Measurements from ENCODE around the gene TRIM69.
A peak's percentile ranks its signal among the peaks of the same experiment; 100 is the strongest.
"Not testable (repeated sequence)": the region's sequence is repeated elsewhere in the genome, so short reads cannot be mapped to it uniquely, and the experiment has no call there.

The TRIM69 gene

DNA sequence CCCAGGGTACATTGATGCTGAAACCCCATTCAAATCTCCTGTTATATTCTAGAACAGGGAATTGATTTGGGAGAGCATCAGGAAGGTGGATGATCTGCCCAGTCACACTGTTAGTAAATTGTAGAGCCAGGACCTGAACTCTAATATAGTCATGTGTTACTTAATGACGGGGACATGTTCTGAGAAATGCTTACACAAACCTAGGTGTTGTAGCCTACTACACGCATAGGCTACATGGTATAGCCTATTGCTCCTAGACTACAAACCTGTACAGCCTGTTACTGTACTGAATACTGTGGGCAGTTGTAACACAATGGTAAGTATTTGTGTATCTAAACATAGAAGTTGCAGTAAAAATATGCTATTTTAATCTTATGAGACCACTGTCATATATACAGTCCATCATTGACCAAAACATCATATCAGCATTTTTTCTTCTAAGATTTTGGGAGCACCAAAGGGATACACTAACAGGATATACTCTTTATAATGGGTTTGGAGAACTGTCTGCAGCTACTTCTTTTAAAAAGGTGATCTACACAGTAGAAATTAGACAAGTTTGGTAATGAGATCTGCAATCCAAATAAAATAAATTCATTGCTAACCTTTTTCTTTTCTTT is 19.2 kb upstream of the TRIM69 start:
- DNase-seq = no peak

DNA sequence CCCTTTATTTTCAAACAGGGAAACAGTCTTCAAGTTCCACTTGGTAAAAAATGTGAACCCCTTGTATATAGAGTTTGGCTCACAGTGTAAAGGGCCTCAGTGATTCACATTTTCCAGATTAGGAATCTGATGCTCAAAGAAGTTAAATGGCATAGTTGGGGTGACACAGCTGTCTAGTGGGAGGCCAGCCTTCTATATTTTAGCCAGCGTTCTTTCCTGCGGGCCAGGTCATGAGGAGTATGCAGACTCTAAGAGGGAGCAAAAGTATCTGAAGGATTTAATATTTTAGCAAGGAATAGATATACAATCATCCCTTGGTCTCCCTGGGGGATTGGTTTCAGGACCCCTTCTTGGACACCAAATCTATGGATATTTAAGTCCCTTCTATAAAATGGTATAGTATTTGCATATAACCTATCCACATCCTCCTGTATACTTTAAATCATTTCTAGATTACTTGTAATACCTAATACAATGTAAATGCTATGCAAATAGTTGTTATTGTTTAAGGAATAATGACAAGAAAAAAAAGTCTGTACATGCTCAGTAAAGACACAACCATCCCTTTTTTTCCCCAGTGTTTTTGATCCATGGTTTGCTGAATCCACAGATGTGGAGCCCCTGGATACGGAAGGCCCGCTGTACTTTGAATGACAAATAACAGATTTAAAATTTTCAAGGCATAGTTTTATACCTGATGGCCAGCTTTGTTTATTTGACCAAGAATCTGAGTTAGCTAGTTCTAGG is 18.0 kb upstream of the TRIM69 start:
- DNase-seq = no peak

DNA sequence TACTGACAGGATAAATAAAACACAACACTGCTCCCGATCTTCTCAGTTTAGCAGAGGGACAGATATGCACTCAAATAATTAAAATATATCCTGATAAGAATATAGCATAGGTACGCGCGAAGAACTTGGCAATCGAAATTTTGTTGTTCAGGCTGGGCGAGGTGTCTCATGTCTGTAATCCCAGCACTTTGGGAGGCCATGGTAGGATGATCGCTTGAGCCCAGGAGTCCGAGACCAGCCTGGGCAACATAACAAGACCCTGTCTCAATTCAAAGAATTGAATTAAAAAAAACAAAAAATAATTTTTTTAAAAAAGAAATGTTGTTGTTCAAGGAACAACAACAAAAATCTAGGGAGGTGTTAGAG is 17.4 kb upstream of the TRIM69 start:
- no peak for DNase-seq

DNA sequence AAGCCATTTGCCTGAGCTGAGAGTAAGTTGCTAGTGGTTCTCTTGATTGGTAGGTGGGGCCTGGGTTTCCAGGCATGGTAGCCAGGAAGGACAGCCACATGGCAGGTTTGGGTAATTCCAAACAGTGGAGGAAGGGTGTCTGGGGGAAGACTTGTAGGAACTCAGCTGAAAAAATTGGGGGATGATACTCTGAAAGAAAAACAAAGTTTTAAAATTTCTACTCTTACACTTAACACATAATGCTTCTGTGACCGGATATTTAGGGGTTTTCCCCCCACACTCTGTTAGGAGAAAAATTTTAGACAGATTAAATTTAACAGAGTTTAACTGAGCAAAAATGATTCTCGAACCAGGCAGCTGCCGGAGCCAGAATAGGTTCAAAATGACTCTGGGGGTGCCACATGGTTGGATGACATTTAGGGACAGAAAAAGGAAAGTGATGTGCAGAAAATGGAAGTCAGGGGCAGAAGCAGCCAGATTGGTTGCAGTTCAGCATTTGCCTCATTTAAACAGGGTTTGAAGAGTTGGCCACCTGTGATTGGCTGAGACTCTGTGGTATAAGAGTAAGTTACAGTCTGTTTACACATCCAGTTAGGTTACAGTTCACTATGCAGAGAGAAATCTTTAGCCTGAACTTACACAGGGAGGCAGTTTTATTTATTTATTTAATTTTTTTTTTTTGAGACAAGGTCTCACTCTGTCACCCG is 16.9 kb upstream of the TRIM69 start:
- peak; percentile 59 for DNase-seq

DNA sequence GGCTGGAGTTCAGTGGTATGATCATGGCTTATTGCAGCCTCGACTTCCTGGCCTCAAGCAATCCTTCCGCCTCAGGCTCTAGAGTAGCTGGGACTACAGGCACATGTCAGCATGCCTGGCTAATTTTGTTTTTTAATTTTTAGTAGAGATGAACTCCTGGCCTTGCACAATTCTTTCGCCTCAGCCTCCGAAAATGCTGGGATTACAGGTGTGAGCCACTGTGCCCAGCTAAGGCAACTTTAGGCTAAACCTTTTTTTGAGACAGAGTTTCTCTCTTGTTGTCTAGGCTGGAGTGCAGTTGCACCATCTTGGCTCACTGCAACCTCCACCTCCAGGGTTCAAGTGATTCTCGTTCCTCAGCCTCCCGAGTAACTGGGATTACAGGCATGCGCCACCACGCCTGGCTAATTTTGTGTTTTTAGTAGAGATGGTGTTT is 16.3 kb upstream of the TRIM69 start:
- peak; percentile 46 for DNase-seq

DNA sequence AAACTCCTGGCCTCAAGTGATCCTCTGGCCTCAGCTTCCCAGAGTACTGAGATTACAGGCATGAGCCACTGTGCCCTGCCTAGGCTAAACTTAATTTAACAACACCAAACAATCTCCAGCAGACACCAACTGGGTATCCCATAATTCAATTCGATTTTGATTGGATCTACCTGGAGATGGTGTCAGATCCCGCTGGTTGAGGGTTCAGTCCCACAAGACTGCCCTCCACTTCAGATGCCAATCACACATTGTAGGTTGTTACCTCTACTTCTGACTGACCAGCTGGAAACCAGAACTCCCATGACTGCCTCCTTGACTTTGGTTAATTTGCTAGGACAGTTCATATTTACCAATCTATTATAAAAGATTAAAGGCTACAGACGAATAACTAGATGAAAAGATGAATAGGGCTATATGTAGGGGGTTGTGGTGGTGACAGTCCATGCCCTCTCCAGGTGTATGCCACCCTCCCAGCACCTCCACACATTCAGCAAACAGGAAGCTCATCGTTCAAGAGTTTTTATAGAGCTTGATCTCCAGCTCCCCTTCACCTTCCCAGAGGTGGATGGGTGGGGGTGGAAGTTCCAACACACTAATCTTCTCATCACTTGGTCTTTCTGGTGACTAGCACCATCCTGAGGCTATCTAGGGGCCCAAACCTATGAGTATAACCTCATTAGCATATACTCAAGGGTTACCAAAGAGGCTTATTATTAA is 15.7 kb upstream of the TRIM69 start:
- peak; percentile 41 for DNase-seq

DNA sequence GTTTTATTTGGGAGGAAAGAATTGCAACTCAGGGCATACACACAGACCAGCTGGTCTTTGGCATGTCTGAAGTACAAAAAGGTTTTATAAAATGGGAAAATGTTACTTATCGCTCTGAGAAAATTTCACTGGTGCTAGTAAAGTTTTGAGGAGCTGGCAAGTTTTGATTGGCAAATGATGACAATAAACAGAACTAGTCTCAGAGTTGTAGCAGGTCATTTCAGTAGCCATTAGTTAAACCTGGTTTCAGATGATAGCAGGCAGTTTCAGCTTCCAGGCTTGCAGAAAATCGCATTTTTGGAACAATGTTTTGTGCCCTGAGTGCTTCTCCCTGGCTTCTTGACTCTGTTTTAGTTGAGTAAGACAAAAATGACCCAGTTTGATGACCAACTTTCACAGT is 14.3 kb upstream of the TRIM69 start:
- DNase-seq = no peak

DNA sequence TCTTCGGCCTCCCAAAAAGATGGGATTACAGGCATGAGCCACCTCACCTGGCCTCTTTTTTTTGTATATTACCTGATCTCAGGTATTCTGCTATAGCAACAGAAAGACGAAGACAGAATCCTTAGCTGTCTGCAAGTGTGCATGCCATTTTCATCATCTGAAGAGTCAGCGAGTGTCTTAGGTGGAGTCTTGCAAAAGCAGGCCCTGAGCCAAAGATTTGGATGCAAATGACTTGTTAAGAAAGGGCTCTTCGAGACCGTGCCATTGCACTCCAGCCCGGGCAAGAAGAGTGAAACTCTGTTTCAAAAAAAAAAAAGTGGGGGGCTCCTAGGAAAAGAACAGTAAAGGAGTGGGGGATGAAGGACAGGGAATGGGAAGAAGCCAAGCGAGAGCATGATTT is 10.2 kb upstream of the TRIM69 start:
- DNase-seq = no peak

DNA sequence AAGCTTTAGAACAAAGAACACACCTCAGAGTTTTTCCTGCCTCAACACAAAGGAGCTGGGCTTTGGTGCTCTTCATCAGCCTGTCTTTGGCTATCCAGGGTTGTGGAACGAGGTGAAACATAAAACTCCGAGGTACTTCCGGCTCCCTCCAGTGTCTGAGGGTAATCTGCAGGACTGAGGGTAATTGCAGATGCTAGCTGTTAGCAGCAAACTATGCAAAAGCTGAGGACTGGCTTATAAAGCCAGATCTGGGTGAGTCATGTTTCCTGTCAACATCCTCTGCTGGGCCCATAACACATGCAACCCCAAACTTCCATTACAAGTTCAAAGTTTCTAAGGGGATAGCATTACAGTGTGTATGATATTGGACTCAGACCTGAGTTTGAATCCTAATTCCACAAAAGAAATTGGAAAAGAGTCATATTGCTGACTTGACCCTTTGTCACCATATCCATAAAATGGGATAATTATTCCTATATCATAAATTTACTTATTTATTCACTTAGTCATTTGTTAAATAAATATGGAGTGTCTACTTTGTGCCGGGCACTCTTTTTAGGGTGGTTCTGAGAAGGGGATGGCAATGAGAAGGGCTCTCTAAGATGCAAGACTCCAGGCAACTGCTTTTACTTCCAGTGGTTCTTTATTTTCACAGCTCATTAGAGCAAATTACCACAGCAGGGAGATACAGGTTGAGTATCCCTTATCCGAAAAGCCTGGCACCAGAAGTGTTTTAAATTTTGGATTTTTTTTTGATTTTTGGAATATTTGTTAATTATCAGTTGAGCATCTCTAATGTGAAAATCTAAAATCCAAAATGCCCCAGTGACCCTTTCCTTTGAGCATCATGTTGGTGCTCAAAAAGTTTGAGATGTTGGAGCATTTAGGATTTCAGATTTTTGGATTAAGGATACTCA is 9.5 kb upstream of the TRIM69 start:
- DNase-seq = peak; percentile 54

DNA sequence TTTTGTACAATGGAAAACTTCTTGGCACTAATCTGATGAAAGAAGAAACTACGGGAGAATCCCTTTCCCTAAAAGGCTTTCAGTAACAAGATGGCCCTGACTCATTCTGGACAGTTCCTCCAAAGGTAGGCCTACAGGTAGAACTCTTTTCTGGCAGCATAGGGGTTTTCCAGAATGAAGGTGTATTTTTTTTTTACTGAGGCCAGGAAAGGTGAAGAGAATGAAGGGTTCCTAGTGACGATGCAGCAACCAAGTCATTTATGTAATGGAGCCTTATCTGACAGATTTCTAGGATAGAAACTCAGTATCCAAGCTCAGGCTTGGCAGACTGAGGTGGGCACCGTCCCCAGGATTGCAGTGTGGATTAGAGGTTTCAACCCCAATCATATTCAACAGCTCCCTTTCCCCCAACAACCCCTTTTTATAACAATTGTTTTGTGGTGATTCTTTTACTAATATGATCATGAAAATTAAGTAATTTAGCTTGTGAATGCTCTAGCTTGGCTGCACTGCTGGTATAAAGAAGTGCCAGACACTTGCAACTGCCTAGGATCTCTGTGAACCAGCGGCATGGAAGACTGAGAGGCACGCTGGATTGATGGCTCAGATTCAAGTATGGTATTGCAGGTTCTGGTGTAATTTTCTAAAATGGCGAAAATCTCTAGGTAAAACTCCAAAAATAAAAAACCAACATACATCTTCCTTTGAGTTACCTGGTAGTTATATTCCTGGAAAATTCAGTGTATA is 8.7 kb upstream of the TRIM69 start:
- DNase-seq = no peak

DNA sequence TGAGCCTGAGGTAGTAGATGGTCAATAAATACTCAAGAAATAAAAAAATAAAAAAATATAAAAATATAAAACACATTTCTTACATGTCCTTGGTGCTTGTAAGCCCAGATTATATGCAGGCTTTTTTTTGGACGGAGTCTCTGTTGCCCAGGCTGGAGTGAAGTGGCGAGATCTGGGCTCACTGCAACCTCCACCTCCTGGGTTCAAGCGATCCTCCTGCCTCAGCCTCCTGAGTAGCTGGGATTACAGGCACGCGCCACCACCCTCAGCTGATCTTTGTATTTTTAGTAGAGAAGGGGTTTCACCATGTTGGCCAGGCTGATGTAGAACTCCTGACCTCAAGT is 8.1 kb upstream of the TRIM69 start:
- not testable (repeated sequence) for DNase-seq

DNA sequence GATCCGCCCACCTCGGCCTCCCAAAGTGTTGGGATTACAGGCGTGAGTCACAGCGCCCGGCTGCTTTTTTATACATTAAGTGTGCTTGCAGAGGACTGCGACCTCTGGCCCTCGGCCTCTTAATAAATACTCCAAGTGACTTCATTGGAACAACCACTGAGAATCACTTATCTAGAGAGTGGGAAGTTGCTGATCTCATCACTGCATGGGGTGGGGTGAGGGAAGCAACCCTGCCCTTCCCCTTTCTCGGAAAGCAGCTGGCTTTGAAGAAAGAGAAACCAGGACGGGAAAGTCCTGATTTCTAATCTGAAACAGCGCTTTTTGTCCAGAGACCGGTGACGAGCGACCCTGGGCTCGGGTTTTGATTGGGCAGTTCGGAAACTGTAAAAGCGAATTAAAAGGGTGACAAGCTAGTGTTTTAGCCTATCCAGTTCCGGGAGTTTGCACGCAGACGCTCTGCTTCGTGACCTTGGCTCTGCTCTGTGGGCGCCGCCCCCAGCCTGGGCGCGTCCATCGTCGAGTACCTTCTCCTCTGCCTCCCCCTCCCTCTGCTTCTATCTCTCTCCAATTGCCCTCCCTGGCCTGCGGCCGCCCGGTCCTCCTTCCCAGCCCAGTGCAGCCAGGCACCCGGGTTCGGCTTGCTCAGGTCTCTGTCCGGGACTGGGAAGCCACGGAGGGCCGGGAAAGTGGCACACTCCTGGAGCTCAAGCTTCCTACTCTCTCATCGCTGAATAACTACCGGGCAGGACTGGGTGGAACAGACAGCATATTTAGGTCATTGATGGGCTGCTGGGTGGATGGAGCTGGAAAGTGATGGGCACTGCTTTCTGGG is 7.5 kb upstream of the TRIM69 start:
- peak; percentile 94 for DNase-seq

DNA sequence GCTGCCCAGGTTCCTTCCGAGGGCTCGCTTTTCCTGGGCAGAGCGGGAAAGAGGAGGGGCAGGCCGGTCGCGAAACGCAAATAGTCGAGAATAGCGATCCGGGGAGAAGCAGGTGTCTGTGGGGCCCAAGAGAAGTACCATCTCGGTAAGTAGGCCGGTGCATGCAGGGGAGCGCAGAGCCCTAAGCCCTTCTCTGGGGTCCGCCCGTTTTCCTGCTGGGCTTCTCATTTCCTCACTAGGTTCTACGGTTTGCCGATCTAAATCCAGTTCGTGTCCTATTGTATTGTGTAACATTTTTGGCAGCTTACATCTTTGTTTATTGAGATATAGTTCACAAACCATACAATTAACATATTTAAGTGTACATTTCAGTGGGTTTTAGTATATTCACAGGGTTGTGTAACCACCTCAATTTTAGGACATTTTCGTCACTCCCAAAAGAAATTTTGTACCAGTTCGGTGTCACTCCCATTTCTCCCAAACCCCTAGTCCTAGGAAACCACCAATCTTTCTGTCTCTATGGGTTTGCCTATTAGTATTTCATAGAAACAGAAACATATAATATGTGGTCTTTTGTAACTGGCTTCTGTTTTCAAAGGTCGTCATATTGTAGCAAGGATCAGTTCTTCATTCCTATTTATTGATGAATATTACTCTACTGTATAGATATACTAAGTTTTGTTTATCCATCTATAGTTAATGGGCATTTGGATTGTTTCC is 6.8 kb upstream of the TRIM69 start:
- no peak for DNase-seq

DNA sequence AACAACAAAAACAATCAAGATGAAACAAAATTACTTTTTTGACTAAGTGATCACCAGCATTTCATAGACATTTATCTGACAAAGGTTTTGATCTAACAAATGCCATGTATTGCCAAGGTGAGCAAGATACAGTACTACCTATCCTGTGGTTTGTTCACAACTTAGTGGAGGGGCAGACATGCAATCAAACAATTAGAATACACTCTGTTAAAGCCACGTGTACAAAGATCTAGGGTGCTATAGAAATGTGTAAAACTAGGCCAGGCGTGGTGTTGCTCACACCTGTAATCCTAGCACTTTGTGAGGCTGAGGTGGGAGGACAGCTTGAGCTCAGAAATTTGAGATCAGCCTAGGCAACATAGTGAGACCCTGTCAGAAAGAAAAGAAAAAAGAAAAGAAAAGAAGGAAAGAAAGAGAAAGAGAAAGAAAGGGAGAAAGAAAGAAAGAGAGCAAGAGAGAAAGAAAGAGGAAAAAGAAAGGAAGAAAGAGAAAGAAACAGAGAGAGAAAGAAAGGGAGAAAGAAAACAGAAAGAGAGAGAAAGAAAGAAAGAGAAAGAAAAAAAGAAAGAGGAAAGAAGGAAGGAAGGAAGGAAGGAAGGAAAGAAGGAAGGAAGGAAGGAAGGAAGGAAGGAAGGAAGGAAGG is 1.4 kb upstream of the TRIM69 start:
- DNase-seq = no peak

DNA sequence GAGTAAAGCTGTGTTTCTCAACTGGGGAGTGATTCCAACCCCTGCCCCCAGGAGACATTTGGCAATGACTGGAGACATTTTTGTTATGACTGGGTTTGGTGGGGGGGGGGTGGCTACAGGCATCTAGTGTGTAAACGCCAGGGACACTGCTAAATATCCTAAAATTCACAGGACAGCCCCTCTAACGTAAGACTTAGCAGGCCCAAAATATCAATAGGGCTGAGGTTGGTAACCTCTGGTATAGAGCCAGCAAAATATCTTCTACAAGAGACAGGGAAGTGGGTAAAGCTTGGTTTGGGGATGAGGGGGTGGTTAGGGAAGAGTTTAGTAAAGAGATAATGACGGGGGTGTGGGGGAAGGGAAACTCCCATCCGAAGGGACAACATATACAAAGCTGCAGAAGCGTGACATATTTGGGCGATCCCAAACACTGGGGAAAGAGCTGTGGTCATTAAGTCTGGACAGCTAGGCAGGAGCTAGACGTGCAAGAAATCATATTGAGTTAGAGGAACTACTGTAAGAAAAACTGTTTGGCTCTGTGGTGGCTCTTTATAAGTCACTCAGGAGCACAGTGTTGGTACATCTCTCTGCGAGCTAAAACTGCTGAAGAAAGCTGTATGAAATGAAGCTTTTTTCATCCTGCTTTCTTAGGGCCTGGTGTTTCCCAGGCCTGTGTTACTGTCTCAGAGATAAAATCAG is 697 bp upstream of the TRIM69 start:
- no peak for DNase-seq

DNA sequence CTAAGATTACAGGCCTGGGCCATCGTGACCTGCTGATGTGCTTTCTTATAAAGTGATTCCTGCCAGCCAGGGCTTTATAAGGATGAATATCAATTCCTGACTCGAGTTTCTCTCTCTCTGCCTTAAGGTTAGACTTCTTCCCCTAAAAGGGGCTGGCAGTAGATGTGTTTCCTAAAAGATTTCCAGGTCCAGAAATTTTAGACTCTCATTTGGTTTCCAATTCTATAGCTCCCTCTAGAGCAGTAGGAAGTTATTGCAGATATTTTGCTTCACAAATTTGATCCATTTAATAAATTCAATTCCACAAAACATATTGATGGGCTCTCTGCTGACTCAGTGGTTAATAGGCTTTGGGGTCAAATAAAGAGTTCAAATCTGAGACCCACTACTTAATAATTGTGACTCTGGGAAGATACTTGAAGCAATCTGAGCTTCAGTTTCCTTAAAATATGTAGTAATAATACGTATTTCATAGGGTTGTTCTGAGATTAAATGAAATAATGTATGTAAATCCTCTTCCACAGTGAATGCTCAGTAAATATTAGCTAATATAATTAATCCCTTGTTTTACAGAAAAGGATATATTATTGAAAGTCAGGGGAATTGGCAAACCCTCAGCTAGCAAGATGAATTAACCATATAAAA is 2.1 kb downstream of the TRIM69 start:
- DNase-seq = no peak

DNA sequence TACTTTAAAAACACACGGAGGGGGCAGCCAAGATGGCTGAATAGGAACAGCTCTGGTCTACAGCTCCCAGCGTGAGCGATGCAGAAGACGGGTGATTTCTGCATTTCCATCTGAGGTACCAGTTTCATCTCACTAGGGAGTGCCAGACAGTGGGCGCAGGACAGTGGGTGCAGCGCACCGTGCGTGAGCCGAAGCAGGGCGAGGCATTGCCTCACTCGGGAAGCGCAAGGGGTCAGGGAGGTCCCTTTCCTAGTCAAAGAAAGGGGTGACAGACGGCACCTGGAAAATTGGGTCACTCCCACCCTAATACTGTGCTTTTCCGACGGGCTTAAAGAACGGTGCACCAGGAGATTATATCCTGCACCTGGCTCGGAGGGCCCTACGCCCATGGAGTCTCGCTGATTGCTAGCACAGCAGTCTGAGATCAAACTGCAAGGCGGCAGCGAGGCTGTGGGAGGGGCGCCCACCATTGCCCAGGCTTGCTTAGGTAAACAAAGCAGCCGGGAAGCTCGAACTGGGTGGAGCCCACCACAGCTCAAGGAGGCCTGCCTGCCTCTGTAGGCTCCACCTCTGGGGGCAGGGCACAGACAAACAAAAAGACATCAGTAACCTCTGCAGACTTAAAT is 3.0 kb downstream of the TRIM69 start:
- not testable (repeated sequence) for DNase-seq

DNA sequence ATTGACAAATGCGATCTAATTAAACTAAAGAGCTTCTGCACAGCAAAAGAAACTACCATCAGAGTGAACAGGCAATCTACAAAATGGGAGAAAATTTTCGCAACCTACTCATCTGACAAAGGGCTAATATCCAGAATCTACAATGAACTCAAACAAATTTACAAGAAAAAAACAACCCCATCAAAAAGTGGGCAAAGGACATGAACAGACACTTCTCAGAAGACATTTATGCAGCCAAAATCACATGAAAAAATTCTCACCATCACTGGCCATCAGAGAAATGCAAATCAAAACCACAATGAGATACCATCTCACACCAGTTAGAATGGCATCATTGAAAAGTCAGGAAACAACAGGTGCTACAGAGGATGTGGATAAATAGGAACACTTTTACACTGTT is 7.1 kb downstream of the TRIM69 start:
- DNase-seq = not testable (repeated sequence)
